ENCODE results near the gene HBB. TPM values are rescaled to one million over a fixed set of nuclear protein-coding genes. Genes with fewer than 3 reads are reported as not detected.

HBB gene
- total RNA-seq, 1 donor from 2014 or later, result not detected

DNA sequence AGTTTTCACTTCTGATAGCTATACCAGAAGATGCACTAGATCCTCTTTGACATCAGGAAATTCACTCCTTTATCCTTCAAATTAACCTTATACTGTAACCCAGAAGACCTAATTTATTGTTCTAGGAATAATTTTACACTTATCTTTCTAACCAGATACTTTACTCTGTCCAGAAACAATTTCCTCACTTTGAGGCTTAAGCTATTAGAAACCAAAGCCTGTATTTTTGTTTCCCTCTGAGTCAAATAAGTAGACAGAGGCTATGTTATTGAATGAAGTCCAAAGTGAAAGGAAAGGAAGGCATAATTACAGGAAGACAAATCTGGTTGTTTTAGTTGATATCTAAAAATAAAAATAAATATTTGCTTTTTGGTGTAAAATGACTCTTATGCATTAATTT is 28.6 kb downstream of the HBB start:
- no peak for DNase-seq (ENCODE audit: low spot score)
- H3K27me3 Mint-ChIP-seq (ENCODE audit: low read depth), result no peaks in the 10 kb centered on the region
- no peak overlapping the region for H3K4me3 Mint-ChIP-seq (ENCODE audit: low read depth)
- no peaks in the 10 kb centered on the region for H3K4me1 Mint-ChIP-seq (ENCODE audit: low read depth)
- H3K36me3 Mint-ChIP-seq (ENCODE audit: low read depth), result no peaks in the 10 kb centered on the region
- no peak overlapping the region for H3K27ac Mint-ChIP-seq
- peaks cover 2% of the 10 kb centered on the region for H3K9me3 Mint-ChIP-seq
- intact Hi-C loops (cut with micrococcal nuclease), result no loop called here

DNA sequence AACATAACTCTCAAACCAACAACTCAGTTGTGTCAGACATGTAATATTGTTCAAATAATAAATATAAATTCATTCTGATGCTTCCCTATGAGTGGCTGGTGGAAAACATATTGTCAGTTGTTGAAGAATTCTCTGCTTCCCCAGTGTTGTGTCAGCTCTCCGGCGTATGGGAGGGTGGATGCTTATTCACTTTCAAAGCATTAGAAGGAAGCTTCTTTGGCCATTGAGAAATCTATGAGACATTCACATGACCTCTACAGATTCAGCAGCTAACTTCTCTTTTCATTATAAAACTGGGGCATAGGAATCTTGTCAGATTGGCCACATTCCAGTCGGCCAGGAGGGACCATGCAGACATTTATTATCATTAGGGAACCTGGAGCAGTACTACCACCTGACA is 29.3 kb downstream of the HBB start:
- Mint-ChIP-seq H3K4me3 (ENCODE audit: low read depth) (no peak overlapping the region), H3K27me3 (ENCODE audit: low read depth) (no peaks in the 10 kb centered on the region), H3K36me3 (ENCODE audit: low read depth) (no peaks in the 10 kb centered on the region), H3K4me1 (ENCODE audit: low read depth) (no peaks in the 10 kb centered on the region), H3K27ac (no peak overlapping the region), H3K9me3 (peaks cover 2% of the 10 kb centered on the region)
- DNase-seq (ENCODE audit: low spot score), result no peak
- intact Hi-C loops (cut with micrococcal nuclease), result no loop called here

DNA sequence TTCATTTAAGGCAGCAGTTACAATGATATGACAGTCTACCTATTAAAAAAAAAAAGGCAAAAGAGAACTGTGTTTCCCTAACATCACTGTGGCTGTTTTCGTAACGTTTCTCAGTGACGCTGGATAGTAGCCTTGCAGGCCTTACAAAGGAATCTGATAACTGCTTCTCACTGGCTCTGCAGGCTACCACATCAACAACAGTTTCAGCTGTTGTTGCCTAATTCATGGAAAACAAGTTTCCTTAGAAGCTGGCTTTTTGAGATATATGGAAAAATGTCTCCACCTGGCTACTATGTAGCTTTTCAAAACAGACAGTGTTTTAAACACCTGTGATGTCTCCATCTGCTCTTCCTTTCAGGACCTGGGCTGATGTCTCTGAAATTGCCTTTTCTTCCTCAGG is 30.1 kb downstream of the HBB start:
- Mint-ChIP-seq H3K36me3 (ENCODE audit: low read depth) (no peaks in the 10 kb centered on the region), H3K4me3 (ENCODE audit: low read depth) (no peak overlapping the region), H3K4me1 (ENCODE audit: low read depth) (no peaks in the 10 kb centered on the region), H3K27ac (no peak overlapping the region), H3K9me3 (peaks cover 2% of the 10 kb centered on the region), H3K27me3 (ENCODE audit: low read depth) (no peaks in the 10 kb centered on the region)
- intact Hi-C loops (cut with micrococcal nuclease), result no loop called here
- DNase-seq (ENCODE audit: low spot score), result no peak

DNA sequence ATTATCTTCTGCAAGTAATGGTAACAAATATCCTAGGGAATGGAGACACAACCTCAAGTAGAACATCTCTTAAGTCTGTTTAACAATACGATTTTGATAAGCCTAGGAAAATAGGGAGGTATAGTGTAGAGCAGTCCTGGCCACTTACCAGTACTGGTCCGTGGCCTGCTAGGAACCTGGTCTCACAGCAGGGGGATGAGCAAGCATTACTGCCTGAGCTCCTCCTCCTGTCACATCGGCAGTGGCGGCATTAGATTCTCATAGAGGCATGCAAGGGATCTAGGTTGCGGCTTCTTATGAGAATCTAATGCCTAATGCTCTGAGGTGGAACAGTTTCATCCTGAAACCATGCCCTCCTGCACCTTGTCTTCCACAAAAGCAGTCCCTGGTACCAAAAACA is 30.8 kb downstream of the HBB start:
- intact Hi-C loops (cut with micrococcal nuclease), result no loop called here
- H3K9me3 Mint-ChIP-seq, result peaks cover 2% of the 10 kb centered on the region
- H3K4me3 Mint-ChIP-seq (ENCODE audit: low read depth), result no peak overlapping the region
- no peaks in the 10 kb centered on the region for H3K27me3 Mint-ChIP-seq (ENCODE audit: low read depth)
- no peak overlapping the region for H3K27ac Mint-ChIP-seq
- no peaks in the 10 kb centered on the region for H3K4me1 Mint-ChIP-seq (ENCODE audit: low read depth)
- no peak for DNase-seq (ENCODE audit: low spot score)
- no peaks in the 10 kb centered on the region for H3K36me3 Mint-ChIP-seq (ENCODE audit: low read depth)

DNA sequence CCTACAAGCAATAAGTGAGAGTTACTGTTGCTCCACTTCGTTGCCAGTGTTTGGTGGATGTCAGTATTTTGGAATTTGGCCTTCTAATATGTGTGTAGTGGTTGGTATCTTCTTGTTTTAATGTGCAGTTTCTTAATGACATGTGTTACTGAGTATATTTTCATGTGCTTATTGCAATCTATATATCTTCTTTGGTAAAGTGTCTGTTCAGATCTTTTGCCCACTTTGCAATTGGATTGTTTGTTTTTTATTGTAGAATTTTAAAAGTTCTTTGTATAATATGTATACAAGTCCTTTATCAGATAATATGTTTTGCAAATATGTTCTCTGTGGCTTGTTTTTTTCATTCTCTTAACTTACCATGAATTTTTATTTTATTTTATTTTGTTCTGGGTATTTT is 34.1 kb downstream of the HBB start:
- Mint-ChIP-seq H3K4me1 (ENCODE audit: low read depth) (no peaks in the 10 kb centered on the region), H3K27ac (no peak overlapping the region), H3K27me3 (ENCODE audit: low read depth) (no peaks in the 10 kb centered on the region), H3K36me3 (ENCODE audit: low read depth) (no peaks in the 10 kb centered on the region), H3K4me3 (ENCODE audit: low read depth) (no peak overlapping the region), H3K9me3 (peaks cover 2% of the 10 kb centered on the region)
- DNase-seq (ENCODE audit: low spot score), result no peak
- intact Hi-C loops (cut with micrococcal nuclease), result no loop called here

DNA sequence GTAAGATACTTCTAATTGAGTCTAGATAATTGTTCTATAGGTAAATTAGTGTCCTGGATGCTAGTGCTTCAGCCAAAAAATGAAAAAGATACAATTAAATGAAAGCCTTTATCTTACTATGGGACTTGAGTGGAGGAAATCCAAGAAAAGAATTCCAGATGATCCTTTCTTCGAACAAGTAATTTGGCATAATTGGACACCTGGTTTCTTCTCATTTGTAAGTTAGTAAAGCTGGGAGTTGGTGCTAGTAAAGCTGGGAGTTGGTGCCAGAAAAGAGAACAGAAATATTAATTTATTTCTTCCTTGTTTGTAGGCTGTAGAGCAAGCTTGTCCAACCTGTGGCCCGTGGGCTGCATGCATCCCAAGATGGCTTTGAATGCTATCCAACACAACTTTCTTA is 38.7 kb downstream of the HBB start:
- no peaks in the 10 kb centered on the region for H3K27me3 Mint-ChIP-seq (ENCODE audit: low read depth)
- no peak overlapping the region for H3K27ac Mint-ChIP-seq
- DNase-seq (ENCODE audit: low spot score), result no peak
- H3K4me1 Mint-ChIP-seq (ENCODE audit: low read depth), result no peaks in the 10 kb centered on the region
- no peak overlapping the region for H3K4me3 Mint-ChIP-seq (ENCODE audit: low read depth)
- H3K9me3 Mint-ChIP-seq, result no peaks in the 10 kb centered on the region
- no peaks in the 10 kb centered on the region for H3K36me3 Mint-ChIP-seq (ENCODE audit: low read depth)
- intact Hi-C loops (cut with micrococcal nuclease), result no loop called here

DNA sequence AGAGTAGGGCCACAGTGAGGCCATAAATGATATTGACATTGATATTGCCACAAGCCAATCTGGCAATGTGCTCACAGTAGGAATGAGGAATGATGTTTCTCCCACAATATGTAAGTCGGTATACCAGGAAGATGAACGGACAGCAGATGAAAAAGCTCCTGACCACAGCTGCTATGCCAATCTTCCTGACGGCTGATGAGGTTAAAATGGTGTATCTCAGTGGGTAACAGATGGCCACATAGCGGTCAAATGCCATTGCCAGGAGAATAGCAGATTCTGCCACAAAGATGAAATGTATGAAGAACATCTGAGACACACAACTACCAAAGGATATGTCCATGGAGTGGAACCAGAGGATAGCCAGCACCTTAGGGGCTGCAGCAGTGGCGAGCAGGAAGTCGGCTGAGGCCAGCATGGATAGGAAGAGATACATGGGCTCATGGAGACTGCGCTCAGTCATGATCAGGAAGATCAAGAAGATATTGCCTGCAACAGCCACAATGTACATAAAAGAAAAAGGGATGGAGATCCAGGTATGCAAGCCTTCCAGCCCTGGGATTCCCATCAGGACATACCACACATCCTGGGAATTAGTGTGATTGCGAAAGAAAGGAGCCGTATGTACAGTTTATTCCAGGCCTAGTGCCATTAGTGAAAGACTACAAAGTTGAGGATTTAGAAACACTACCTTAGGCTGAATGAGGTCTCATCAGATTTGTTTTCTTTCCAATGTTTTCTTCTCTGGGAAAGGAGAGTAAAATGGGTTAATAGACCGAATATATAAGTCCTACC is 48.6 kb downstream of the HBB start:
- H3K27ac Mint-ChIP-seq, result no peak overlapping the region
- H3K4me1 Mint-ChIP-seq (ENCODE audit: low read depth), result no peaks in the 10 kb centered on the region
- H3K4me3 Mint-ChIP-seq (ENCODE audit: low read depth), result no peak overlapping the region
- no peaks in the 10 kb centered on the region for H3K9me3 Mint-ChIP-seq
- H3K27me3 Mint-ChIP-seq (ENCODE audit: low read depth), result no peaks in the 10 kb centered on the region
- no peaks in the 10 kb centered on the region for H3K36me3 Mint-ChIP-seq (ENCODE audit: low read depth)
- intact Hi-C loops (cut with micrococcal nuclease), result no loop called here
- no peak for DNase-seq (ENCODE audit: low spot score)

Other genes with a start within 250 kb of the HBB start
- not detected in 2 replicates for gene OR51L1, start 232.2 kb downstream of the HBB start, total RNA-seq
- gene OR52J3, start 180.5 kb downstream of the HBB start, total RNA-seq, result not detected in 2 replicates
- not detected in 2 replicates for gene OR52E2, start 167.4 kb downstream of the HBB start, total RNA-seq
- not detected in 2 replicates for gene OR52E1, start 157.5 kb downstream of the HBB start, total RNA-seq
- gene OR52A5, start 88.7 kb downstream of the HBB start, total RNA-seq, result not detected in 2 replicates
- not detected in 2 replicates for gene OR52A1, start 72.3 kb downstream of the HBB start, total RNA-seq
- not detected in 2 replicates for gene OR51V1, start 26.4 kb downstream of the HBB start, total RNA-seq
- not detected in 2 replicates for gene HBD, start 7.4 kb upstream of the HBB start, total RNA-seq
- gene HBG1, start 22.8 kb upstream of the HBB start, total RNA-seq, result not detected in 2 replicates
- gene HBG2, start 27.7 kb upstream of the HBB start, total RNA-seq, result not detected in 2 replicates
- not detected in 2 replicates for gene HBE1, start 42.9 kb upstream of the HBB start, total RNA-seq
- not detected in 2 replicates for gene OR51B4, start 74.9 kb upstream of the HBB start, total RNA-seq
- not detected in 2 replicates for gene OR51B2, start 97.2 kb upstream of the HBB start, total RNA-seq
- not detected in 2 replicates for gene OR51B5, start 116.5 kb upstream of the HBB start, total RNA-seq
- gene OR51B6, start 124.4 kb upstream of the HBB start, total RNA-seq, result not detected in 2 replicates
- not detected in 2 replicates for gene OR51M1, start 156.7 kb upstream of the HBB start, total RNA-seq
- not detected in 2 replicates for gene OR51Q1, start 195.0 kb upstream of the HBB start, total RNA-seq
- not detected in 2 replicates for gene OR51I1, start 214.4 kb upstream of the HBB start, total RNA-seq
- gene OR51I2, start 222.3 kb upstream of the HBB start, total RNA-seq, result not detected in 2 replicates

All from activated T-helper 2 cell treated with anti-CD3 and anti-CD28 coated beads, Interferon-gamma antibody, Interleukin-2, Interleukin-4, amounts not matched to agents 10 μg/mL and 5 μg/mL and 100 μg/mL, durations not matched to agents 14 hours and 24 hours and 36 hours (primary cell).